HFF-Myc (cell line): ENCODE data around the gene NAT10.

Experiments used
- DNase-seq: peaks from one replicate; pipeline ENCODE4 v3.0.0-alpha.2; 2011; ENCODE audit warnings: low read depth; ENCODE audit errors: extremely low read depth
- H3K4me3 ChIP-seq: replicated peaks from 2 replicates; pipeline ENCODE4 v1.5.1; 2011; ENCODE audit warnings: low read depth, mild to moderate bottlenecking, control low read depth, low read length
- TF ChIP-seq, protein P1 (sequence below): IDR thresholded peaks from 2 replicates; pipeline ENCODE4 v1.5.1; 2012; ENCODE audit warnings: mild to moderate bottlenecking, low read depth, low read length, control low read depth; ENCODE audit errors: missing control alignments

The NAT10 gene

GRCh38 chr11:34147581-34147980 lies 42.2 kb downstream of the NAT10 start:
- DNase-seq: no peak
- TF ChIP-seq, protein P1, sequence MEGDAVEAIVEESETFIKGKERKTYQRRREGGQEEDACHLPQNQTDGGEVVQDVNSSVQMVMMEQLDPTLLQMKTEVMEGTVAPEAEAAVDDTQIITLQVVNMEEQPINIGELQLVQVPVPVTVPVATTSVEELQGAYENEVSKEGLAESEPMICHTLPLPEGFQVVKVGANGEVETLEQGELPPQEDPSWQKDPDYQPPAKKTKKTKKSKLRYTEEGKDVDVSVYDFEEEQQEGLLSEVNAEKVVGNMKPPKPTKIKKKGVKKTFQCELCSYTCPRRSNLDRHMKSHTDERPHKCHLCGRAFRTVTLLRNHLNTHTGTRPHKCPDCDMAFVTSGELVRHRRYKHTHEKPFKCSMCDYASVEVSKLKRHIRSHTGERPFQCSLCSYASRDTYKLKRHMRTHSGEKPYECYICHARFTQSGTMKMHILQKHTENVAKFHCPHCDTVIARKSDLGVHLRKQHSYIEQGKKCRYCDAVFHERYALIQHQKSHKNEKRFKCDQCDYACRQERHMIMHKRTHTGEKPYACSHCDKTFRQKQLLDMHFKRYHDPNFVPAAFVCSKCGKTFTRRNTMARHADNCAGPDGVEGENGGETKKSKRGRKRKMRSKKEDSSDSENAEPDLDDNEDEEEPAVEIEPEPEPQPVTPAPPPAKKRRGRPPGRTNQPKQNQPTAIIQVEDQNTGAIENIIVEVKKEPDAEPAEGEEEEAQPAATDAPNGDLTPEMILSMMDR: no peak
- H3K4me3 ChIP-seq: no peak overlapping the region

- TF ChIP-seq, protein P1: no peak
- no peak overlapping the region for H3K4me3 ChIP-seq
- DNase-seq: no peak
Measured at GRCh38 chr11:34148504-34149165, 43.2 kb downstream of the NAT10 start.

- H3K4me3 ChIP-seq: no peak overlapping the region
- TF ChIP-seq, protein P1: no peak
- no peak for DNase-seq
Measured at GRCh38 chr11:34149274-34149673, 43.8 kb downstream of the NAT10 start.

- no peak for DNase-seq
Measured at GRCh38 chr11:34149786-34150185, 44.4 kb downstream of the NAT10 start.

DNA sequence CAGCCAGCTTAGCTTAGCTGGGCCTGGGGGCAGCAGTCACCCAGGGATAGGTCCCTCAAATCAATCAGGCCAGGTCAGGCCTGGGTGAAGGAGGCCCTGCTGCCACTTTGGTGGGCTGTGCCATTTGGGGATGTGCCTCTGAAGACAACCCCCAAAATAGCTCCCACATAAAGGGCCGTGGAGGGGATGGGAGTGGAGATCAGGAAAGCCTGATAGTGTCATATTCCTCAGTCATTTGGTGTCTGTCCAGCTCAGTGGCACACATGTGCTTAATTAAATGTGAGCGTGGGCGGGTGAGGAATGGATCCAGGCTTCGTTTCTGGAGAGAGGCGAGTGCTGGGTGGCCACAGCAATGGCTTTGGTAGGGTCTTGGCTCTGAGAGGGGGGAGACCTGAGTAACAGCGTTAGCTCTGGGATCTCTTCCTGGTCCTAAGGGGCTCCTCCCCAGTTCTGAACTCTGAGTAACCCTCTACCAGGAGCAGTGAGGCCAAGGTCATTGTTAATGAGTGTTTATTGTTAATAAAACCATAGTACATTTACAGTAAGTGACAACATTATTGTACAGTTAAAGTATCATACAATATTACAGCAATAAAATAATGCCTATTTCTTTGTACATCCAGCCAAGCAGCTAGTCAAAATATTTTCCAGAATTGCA lies 45.2 kb downstream of the NAT10 start:
- DNase-seq: no peak
- H3K4me3 ChIP-seq: no peak overlapping the region
- TF ChIP-seq, protein P1: no peak

More at GRCh38 chr11:34149786-34150185, 44.4 kb downstream of the NAT10 start:
- H3K4me3 ChIP-seq: no peak overlapping the region
- TF ChIP-seq, protein P1: peak; percentile 53

DNA sequence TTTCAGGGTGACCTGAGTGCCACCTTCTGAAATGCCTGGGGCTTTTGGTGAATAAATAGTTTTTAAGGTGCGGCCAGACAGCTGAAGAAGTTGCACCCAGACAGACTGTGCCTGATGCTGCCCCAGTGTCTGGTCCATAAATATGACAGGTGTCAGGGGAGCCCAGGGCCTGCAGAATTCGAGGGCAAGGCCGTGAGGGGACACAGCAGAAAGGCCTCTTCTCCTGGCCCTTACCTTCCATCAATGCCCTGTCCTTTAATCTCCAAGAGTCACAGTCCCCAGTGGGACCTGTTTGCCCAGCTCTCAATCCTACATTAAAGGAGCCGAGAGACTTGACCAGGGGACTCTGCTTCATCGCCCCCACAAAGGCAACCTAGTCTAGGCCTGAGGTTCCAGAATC lies 45.7 kb downstream of the NAT10 start:
- TF ChIP-seq, protein P1: no peak
- no peak for DNase-seq
- H3K4me3 ChIP-seq: no peak overlapping the region
